Hepatocyte (in vitro differentiated cells): Measurements from ENCODE around the gene KLHL17. TPM values are rescaled to one million over a fixed set of nuclear protein-coding genes. Genes with fewer than 3 reads are reported as not detected.

Experiments
- DNase-seq: peaks from one replicate; pipeline ENCODE4 v3.0.0-alpha.2; 2016; ENCODE audit warnings: low spot score
- H2AFZ ChIP-seq: fragments of 200-600 bp; sonication (generic); 2 replicates; pipeline ENCODE4 v1.6.0; 2016; ENCODE audit warnings: antibody characterized with exemption, mild to moderate bottlenecking
- H3K27ac ChIP-seq: fragments of 200-600 bp; sonication (generic); 2 replicates; pipeline ENCODE4 v1.5.1; 2016; ENCODE audit warnings: mild to moderate bottlenecking
- H3K27me3 ChIP-seq: fragments of 200-600 bp; sonication (generic); 2 replicates; pipeline ENCODE4 v1.6.1; 2016
- H3K36me3 ChIP-seq: fragments of 200-600 bp; sonication (generic); replicated peaks from 2 replicates; pipeline ENCODE4 v1.5.1; 2016; ENCODE audit warnings: low read depth; ENCODE audit not compliant: insufficient read depth
- H3K4me1 ChIP-seq: fragments of 200-600 bp; sonication (generic); 2 replicates; pipeline ENCODE4 v1.5.1; 2016; ENCODE audit warnings: mild to moderate bottlenecking, moderate library complexity; ENCODE audit not compliant: insufficient read depth
- H3K4me2 ChIP-seq: fragments of 200-600 bp; sonication (generic); 2 replicates; pipeline ENCODE4 v1.6.0; 2016
- H3K4me3 ChIP-seq: fragments of 200-600 bp; sonication (generic); 2 replicates; pipeline ENCODE4 v1.5.1; 2016; ENCODE audit warnings: mild to moderate bottlenecking
- H3K79me2 ChIP-seq: fragments of 200-600 bp; sonication (generic); 2 replicates; pipeline ENCODE4 v1.6.0; 2017; ENCODE audit warnings: mild to moderate bottlenecking
- H3K9me2 ChIP-seq: fragments of 200-600 bp; sonication (generic); replicated peaks from 2 replicates; pipeline ENCODE4 v1.6.0; 2017; ENCODE audit warnings: mild to moderate bottlenecking; ENCODE audit not compliant: insufficient read depth
- H3K9me3 ChIP-seq: fragments of 200-600 bp; sonication (generic); 2 replicates; pipeline ENCODE4 v1.5.1; 2016; ENCODE audit warnings: low read depth, mild to moderate bottlenecking
- H4K20me1 ChIP-seq: fragments of 200-600 bp; sonication (generic); 2 replicates; pipeline ENCODE4 v1.6.0; 2016; ENCODE audit warnings: mild to moderate bottlenecking; ENCODE audit not compliant: insufficient read depth, poor library complexity, severe bottlenecking
- EZH2 ChIP-seq: fragments of 200-600 bp; sonication (generic); IDR thresholded peaks from 2 replicates; pipeline ENCODE4 v1.6.1; 2016; ENCODE audit warnings: antibody characterized with exemption, mild to moderate bottlenecking, borderline replicate concordance
- EZH2phosphoT487 ChIP-seq: fragments of 200-600 bp; sonication (generic); IDR thresholded peaks from one replicate; pipeline ENCODE4 v1.6.1; 2018; ENCODE audit warnings: antibody characterized with exemption, mild to moderate bottlenecking, low read depth, moderate library complexity; ENCODE audit not compliant: unreplicated experiment, severe bottlenecking
- WGBS: methylation state at CpG from one replicate; pipeline ENCODE4 v1.1.6; 2016; ENCODE audit warnings: low lambda C conversion rate; ENCODE audit errors: missing lambda C conversion rate; 5-methylcytosine and 5-hydroxymethylcytosine counted together
- polyA plus RNA-seq: library from polyadenylated mRNA; unstranded; fragments of >200 nt; fragmentation: Nextera tagmentation; extraction: Ambion mirVana; gene quantifications from 2 replicates; pipeline ENCODE4 v1.2.1, GENCODE V29; 2016
- total RNA-seq: library from RNA; depleted of rRNA; stranded (reverse); fragments of >200 nt; gene quantifications from 2 replicates; pipeline ENCODE4 v1.2.3, GENCODE V29; 2014
- TF ChIP-seq, protein P1 (sequence below): fragments of 200-600 bp; sonication (generic); IDR thresholded peaks from 2 replicates; pipeline ENCODE4 v1.5.1; 2016; ENCODE audit warnings: antibody characterized with exemption, mild to moderate bottlenecking; ENCODE audit not compliant: poor library complexity

The KLHL17 gene
- total and polyA plus RNA-seq, 2 experiments from 2014 or later, result 13.8 to 25.0 TPM

DNA sequence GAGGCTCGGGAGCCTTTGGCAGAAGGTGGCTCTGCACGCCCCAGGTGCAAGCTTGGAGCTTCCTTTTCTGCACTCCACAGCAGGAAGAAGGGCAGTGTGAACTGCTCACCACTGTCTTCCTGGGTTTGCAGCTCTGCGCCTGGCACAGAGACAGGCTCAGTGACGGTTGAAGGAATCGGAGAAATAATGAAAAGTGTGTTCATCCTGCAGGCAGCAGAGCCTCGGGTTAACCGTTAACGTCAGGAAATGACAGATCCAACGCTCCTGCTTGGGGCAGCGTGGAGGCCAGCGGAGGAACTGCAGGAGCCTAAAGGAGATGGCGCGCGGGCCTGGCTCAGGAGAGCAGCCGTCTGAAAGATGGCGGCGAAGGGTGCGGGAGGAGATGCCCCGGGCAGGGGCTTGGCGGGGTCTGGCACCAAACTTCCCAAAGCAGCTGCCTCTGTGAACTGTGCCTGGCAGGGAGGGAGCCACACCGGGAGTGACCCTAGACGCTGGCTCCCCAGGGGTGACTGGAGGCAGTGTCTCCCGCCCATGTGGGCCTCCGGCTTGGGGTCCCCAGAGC is 47.6 kb upstream of the KLHL17 start:
- TF ChIP-seq EZH2phosphoT487 (no peak), EZH2 (no peak)
- TF ChIP-seq, protein P1, sequence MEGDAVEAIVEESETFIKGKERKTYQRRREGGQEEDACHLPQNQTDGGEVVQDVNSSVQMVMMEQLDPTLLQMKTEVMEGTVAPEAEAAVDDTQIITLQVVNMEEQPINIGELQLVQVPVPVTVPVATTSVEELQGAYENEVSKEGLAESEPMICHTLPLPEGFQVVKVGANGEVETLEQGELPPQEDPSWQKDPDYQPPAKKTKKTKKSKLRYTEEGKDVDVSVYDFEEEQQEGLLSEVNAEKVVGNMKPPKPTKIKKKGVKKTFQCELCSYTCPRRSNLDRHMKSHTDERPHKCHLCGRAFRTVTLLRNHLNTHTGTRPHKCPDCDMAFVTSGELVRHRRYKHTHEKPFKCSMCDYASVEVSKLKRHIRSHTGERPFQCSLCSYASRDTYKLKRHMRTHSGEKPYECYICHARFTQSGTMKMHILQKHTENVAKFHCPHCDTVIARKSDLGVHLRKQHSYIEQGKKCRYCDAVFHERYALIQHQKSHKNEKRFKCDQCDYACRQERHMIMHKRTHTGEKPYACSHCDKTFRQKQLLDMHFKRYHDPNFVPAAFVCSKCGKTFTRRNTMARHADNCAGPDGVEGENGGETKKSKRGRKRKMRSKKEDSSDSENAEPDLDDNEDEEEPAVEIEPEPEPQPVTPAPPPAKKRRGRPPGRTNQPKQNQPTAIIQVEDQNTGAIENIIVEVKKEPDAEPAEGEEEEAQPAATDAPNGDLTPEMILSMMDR, result peak; percentile 20
- no peak overlapping the region for H3K27ac ChIP-seq
- WGBS, result 50% methylated on average over 23 of the region's 24 CpGs
- no peak overlapping the region for H2AFZ ChIP-seq
- peak; percentile 66 for DNase-seq
- peaks cover 30% of the 10 kb centered on the region for H3K4me1 ChIP-seq
- H3K9me3 ChIP-seq, result no peaks in the 10 kb centered on the region
- H3K36me3 ChIP-seq, result no peaks in the 10 kb centered on the region
- H3K4me2 ChIP-seq, result no peak overlapping the region
- H3K4me3 ChIP-seq, result no peak overlapping the region
- H3K27me3 ChIP-seq, result peaks cover 26% of the 10 kb centered on the region
- H3K9me2 ChIP-seq, result no peaks in the 10 kb centered on the region
- H4K20me1 ChIP-seq, result no peaks in the 10 kb centered on the region
- H3K79me2 ChIP-seq, result no peaks in the 10 kb centered on the region

DNA sequence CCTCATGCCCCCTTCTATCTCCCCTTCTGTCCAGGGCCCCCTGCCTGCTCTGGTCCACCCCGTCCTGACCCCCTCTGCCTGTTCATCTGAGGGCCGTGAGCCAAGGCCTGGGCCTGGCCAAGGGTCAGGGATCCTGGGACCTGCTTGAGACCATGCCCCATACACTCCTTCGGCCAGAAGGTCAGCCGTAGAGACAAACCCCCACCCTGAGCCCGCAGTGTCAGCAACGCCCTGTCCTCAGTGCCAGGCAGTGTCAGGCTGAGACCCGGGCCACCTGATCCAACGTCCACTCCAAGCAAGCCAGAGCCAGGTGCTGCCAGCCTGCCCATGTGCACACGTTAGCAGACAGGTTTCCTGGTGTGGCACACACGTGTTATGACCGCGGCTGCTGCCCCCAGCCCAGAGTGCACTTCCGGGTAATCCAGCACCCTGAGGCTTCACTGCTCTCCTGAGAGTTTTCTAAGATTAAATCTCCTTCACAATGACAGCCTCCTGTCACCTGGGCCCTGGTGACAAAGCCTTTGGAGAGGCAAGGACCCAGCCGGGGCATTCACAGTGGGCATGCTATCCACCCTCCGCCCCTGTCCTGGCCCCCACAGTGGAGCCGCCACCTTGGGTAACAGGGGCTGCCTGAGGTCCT is 46.8 kb upstream of the KLHL17 start:
- Histone ChIP-seq H3K4me2 (no peak overlapping the region), H3K4me1 (peaks cover 30% of the 10 kb centered on the region), H3K9me2 (no peaks in the 10 kb centered on the region), H4K20me1 (no peaks in the 10 kb centered on the region), H3K4me3 (no peak overlapping the region), H3K36me3 (no peaks in the 10 kb centered on the region), H2AFZ (no peak overlapping the region), H3K79me2 (no peaks in the 10 kb centered on the region), H3K27ac (no peak overlapping the region), H3K27me3 (peaks cover 31% of the 10 kb centered on the region), H3K9me3 (no peaks in the 10 kb centered on the region)
- WGBS, result 85% methylated on average over 16 of the region's 16 CpGs
- DNase-seq, result no peak
- no peak for TF ChIP-seq EZH2
- TF ChIP-seq, protein P1, result no peak
- TF ChIP-seq EZH2phosphoT487, result no peak

- peaks cover 30% of the 10 kb centered on the region for H3K4me1 ChIP-seq
- H3K4me3 ChIP-seq, result no peak overlapping the region
- H3K79me2 ChIP-seq, result no peaks in the 10 kb centered on the region
- no peaks in the 10 kb centered on the region for H3K9me2 ChIP-seq
- H3K36me3 ChIP-seq, result no peaks in the 10 kb centered on the region
- no peak for DNase-seq
- H3K4me2 ChIP-seq, result no peak overlapping the region
- no peaks in the 10 kb centered on the region for H4K20me1 ChIP-seq
- peaks cover 31% of the 10 kb centered on the region for H3K27me3 ChIP-seq
- TF ChIP-seq, protein P1, result no peak
- TF ChIP-seq EZH2 (no peak), EZH2phosphoT487 (no peak)
- WGBS, result 81% methylated on average over 21 of the region's 21 CpGs
- no peak overlapping the region for H3K27ac ChIP-seq
- no peak overlapping the region for H2AFZ ChIP-seq
- no peaks in the 10 kb centered on the region for H3K9me3 ChIP-seq
Observed at GRCh38 chr1:914131-914890, 46.1 kb upstream of the KLHL17 start.
